ENCODE results near the gene FRMD8. TPM values are rescaled to one million over a fixed set of nuclear protein-coding genes. Genes with fewer than 3 reads are reported as not detected.

FRMD8 gene
- total and polyA plus RNA-seq, 9 of the 15 experiments (the other 6 are each of a cell fraction or from before 2014, with no cell fraction given): 4.5 to 54.5 (median 15.8) TPM

DNA sequence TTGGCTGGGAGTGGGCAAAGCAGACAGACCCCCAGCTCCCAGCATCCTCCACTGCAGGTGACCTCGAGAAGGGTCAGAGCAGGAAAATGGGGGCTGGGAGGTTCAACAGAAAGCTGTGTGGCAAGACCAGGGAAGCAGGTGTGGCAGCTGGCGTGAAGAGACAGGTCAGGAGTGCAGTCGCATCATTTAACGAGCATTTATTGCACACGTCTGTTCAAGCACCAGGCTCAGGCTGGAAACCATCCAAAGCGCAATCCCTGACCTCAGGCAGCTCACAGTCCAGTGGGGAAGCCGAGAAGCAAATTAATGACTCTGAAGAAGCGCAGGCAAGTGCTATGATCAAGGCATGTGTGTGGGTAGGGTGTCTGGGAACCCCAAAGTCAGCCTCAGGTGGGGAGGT, 11.4 kb upstream of the FRMD8 start:
- in situ Hi-C loops (cut with MboI): no loop called here
- CTCF ChIA-PET (ENCODE audit: low intra/inter-chr PET ratio): no interaction called here
- H3K4me1 ChIP-seq (replicated peaks in 1 of 2; ENCODE audit: control insufficient read depth in 2 of 2, insufficient read depth in 2 of 2, low read length in 2 of 2): peaks cover 8 to 49% of the 10 kb centered on the region in 2 experiments; a peak in 4 of 5 replicates

GRCh38 chr11:65376138-65376713, 10.2 kb upstream of the FRMD8 start:
- no peak overlapping the region for H3K4me3 ChIP-seq
- no peak overlapping the region for H2AFZ ChIP-seq (ENCODE audit: low read depth, low read length)
- no peak overlapping the region for H3K27ac ChIP-seq (ENCODE audit: extremely low read depth, low read depth, low read length)
- no TSS peak for BruUV-seq (replicated peaks)
- intact Hi-C loops (cut with micrococcal nuclease): no loop called here
- ATAC-seq (no peak), FAIRE-seq (no peak), DNase-seq (ENCODE audit: extremely low read depth in 1 of 4, low spot score in 3 of 4) (no peak)
- ChIA-PET CTCF (ENCODE audit: low intra/inter-chr PET ratio) (no interaction called here), POLR2A (interaction anchor here (0.6 to 10.7 kb wide), 6 partner anchors 12 to 681 kb away, joined by 3 to 152 read pairs (median 4); partner anchors contain the start of genes MALAT1 and NEAT1)
- H3K4me1 ChIP-seq (replicated peaks in 1 of 2; ENCODE audit: control insufficient read depth in 2 of 2, insufficient read depth in 2 of 2, low read length in 2 of 2): peaks cover 8 to 49% of the 10 kb centered on the region in 2 experiments; a peak in 4 of 5 replicates
- H3K79me2 ChIP-seq (ENCODE audit: control insufficient read depth, insufficient read depth, low read length): no peaks in the 10 kb centered on the region
- H3K36me3 ChIP-seq (ENCODE audit: control insufficient read depth, insufficient read depth, low read length): no peaks in the 10 kb centered on the region
- H3K9me1 ChIP-seq (ENCODE audit: control insufficient read depth, insufficient read depth, low read length): no peaks in the 10 kb centered on the region
- no peaks in the 10 kb centered on the region; the same call in 1 of the 2 replicates for H4K20me1 ChIP-seq (replicated peaks; ENCODE audit: control insufficient read depth, insufficient read depth, low read length)
- in situ Hi-C loops (cut with MboI): no loop called here
- 0 out of 4 replicates have a peak overlapping the region, but pooled peaks of 1 of the 2 experiments have one; percentile 11 for H3K9ac ChIP-seq (ENCODE audit: insufficient read depth in 1 of 2, low read depth in 2 of 2, low read length in 2 of 2)
- H3K4me2 ChIP-seq (ENCODE audit: insufficient read depth, low read length): no peak overlapping the region
- H3K9me3 ChIP-seq (replicated peaks; ENCODE audit: control insufficient read depth, insufficient read depth, low read depth, low read length): no peaks in the 10 kb centered on the region
- TF ChIP-seq CC2D1A (IDR thresholded peaks at IDR 0.05) (no peak), POLR2G (IDR thresholded peaks at IDR 0.05; ENCODE audit: low read depth, low read length) (0 out of 2 replicates have a peak, but pooled peaks have one; percentile 1), FOXK2 (conservative IDR thresholded peaks at IDR 0.05 in 1 of 2, IDR thresholded peaks at IDR 0.05 in 1 of 2; ENCODE audit: low read depth in 2 of 2) (no peak), RAD51 (IDR thresholded peaks at IDR 0.05; ENCODE audit: borderline replicate concordance, low read depth) (no peak), EWSR1 (IDR thresholded peaks at IDR 0.05; ENCODE audit: borderline replicate concordance, low read depth, partially characterized antibody) (no peak), TOE1 (IDR thresholded peaks at IDR 0.05; ENCODE audit: borderline replicate concordance) (no peak), TOE1 (CRISPR knock-in tag; IDR thresholded peaks at IDR 0.05; ENCODE audit: borderline replicate concordance, low read depth) (no peak), NFXL1 (CRISPR knock-in tag; IDR thresholded peaks at IDR 0.05) (no peak), MAZ (CRISPR knock-in tag; conservative IDR thresholded peaks at IDR 0.05 in 1 of 2, IDR thresholded peaks at IDR 0.05 in 1 of 2) (no peak)
- 53% methylated on average over 16 of the region's 16 CpGs for WGBS (ENCODE audit: insufficient coverage, low coverage, missing lambda C conversion rate)
- no peaks in the 10 kb centered on the region for H3K27me3 ChIP-seq (ENCODE audit: control insufficient read depth in 2 of 2, insufficient read depth in 2 of 2, low read length in 2 of 2)

More for the DNA sequence above, 11.4 kb upstream of the FRMD8 start:
- no peak overlapping the region for H2AFZ ChIP-seq (ENCODE audit: low read depth, low read length)
- no peaks in the 10 kb centered on the region for H3K9me1 ChIP-seq (ENCODE audit: control insufficient read depth, insufficient read depth, low read length)
- H3K36me3 ChIP-seq (ENCODE audit: control insufficient read depth, insufficient read depth, low read length): no peaks in the 10 kb centered on the region
- POLR2A ChIA-PET: interaction anchor here (0.6 to 10.7 kb wide), 11 partner anchors 8 to 140 kb away, joined by 3 to 152 read pairs (median 4); partner anchors contain the start of genes FRMD8, MALAT1 and NEAT1
- TF ChIP-seq YY1 (IDR thresholded peaks at IDR 0.05; ENCODE audit: borderline replicate concordance in 1 of 3, control insufficient read depth in 1 of 3, extremely low read depth in 1 of 3, insufficient read depth in 3 of 3, insufficient read length in 1 of 3, insufficient replicate concordance in 2 of 3, low read depth in 1 of 3, low read length in 2 of 3) (no peak), ZNF316 (IDR thresholded peaks at IDR 0.05) (peak; percentile 56)
- no peak for FAIRE-seq
- no peaks in the 10 kb centered on the region for H3K27me3 ChIP-seq (ENCODE audit: control insufficient read depth in 2 of 2, insufficient read depth in 2 of 2, low read length in 2 of 2)
- H3K9ac ChIP-seq (ENCODE audit: insufficient read depth in 1 of 2, low read depth in 2 of 2, low read length in 2 of 2): peak overlapping the region in 1 of 2 experiments; percentile 72; a peak in 1 of 4 replicates
- no peak for ATAC-seq
- no peaks in the 10 kb centered on the region; the same call in 1 of the 2 replicates for H4K20me1 ChIP-seq (replicated peaks; ENCODE audit: control insufficient read depth, insufficient read depth, low read length)
- intact Hi-C loops (cut with micrococcal nuclease): no loop called here
- no peak for DNase-seq (ENCODE audit: extremely low read depth in 1 of 4, low spot score in 3 of 4)
- no peaks in the 10 kb centered on the region for H3K79me2 ChIP-seq (ENCODE audit: control insufficient read depth, insufficient read depth, low read length)
- WGBS (ENCODE audit: insufficient coverage, low coverage, missing lambda C conversion rate): 68% methylated on average over 7 of the region's 8 CpGs
- H3K4me2 ChIP-seq (ENCODE audit: insufficient read depth, low read length): no peak overlapping the region
- no peaks in the 10 kb centered on the region for H3K9me3 ChIP-seq (replicated peaks; ENCODE audit: control insufficient read depth, insufficient read depth, low read depth, low read length)
- H3K4me3 ChIP-seq: no peak overlapping the region
- no TSS peak for BruUV-seq (replicated peaks)
- H3K27ac ChIP-seq (ENCODE audit: extremely low read depth, low read depth, low read length): no peak overlapping the region

Measured in K562 (cell line).